ENCODE measurements around the gene ING4.

Gene ING4

GRCh38 chr12:6647083-6647604 is 15.8 kb downstream of the ING4 start, which contains the start of gene ACRBP:
TSS of gene ACRBP (minus strand) at chr12:6647432. CDS start at chr12:6647366, 66 bp downstream.
- no peak for TF ChIP-seq CTCF (conservative IDR thresholded peaks at IDR 0.05; ENCODE audit: control insufficient read depth, insufficient read depth, low read depth, low read length)
- peak; percentile 60 for DNase-seq (ENCODE audit: low read depth)
- peak within 1 kb of the TSS; percentile 48 for H3K4me3 ChIP-seq (ENCODE audit: control insufficient read depth, low read depth, low read length)

GRCh38 chr12:6646276-6647082 is 16.4 kb downstream of the ING4 start:
- TF ChIP-seq CTCF (conservative IDR thresholded peaks at IDR 0.05; ENCODE audit: control insufficient read depth, insufficient read depth, low read depth, low read length) = no peak
- peak overlapping the region; percentile 48 for H3K4me3 ChIP-seq (ENCODE audit: control insufficient read depth, low read depth, low read length)
- DNase-seq (ENCODE audit: low read depth) = no peak

- no peak for DNase-seq (ENCODE audit: low read depth)
- TF ChIP-seq CTCF (conservative IDR thresholded peaks at IDR 0.05; ENCODE audit: control insufficient read depth, insufficient read depth, low read depth, low read length) = peak; percentile 6
- H3K4me3 ChIP-seq (ENCODE audit: control insufficient read depth, low read depth, low read length) = no peak overlapping the region
These were observed 18.0 kb downstream of the ING4 start for GRCh38 chr12:6644903-6645302.

- H3K4me3 ChIP-seq (ENCODE audit: control insufficient read depth, low read depth, low read length) = no peak overlapping the region
- no peak for DNase-seq (ENCODE audit: low read depth)
- no peak for TF ChIP-seq CTCF (conservative IDR thresholded peaks at IDR 0.05; ENCODE audit: control insufficient read depth, insufficient read depth, low read depth, low read length)
These were observed 18.7 kb downstream of the ING4 start for GRCh38 chr12:6644257-6644596.

GRCh38 chr12:6643569-6644256 is 19.2 kb downstream of the ING4 start:
- H3K4me3 ChIP-seq (ENCODE audit: control insufficient read depth, low read depth, low read length) = no peak overlapping the region
- no peak for DNase-seq (ENCODE audit: low read depth)
- TF ChIP-seq CTCF (conservative IDR thresholded peaks at IDR 0.05; ENCODE audit: control insufficient read depth, insufficient read depth, low read depth, low read length) = no peak

GRCh38 chr12:6641131-6641530 is 21.8 kb downstream of the ING4 start:
- TF ChIP-seq CTCF (conservative IDR thresholded peaks at IDR 0.05; ENCODE audit: control insufficient read depth, insufficient read depth, low read depth, low read length) = no peak
- no peak for DNase-seq (ENCODE audit: low read depth)
- no peak overlapping the region for H3K4me3 ChIP-seq (ENCODE audit: control insufficient read depth, low read depth, low read length)
